Measurements from ENCODE around the gene MT1M.
"Not testable (repeated sequence)": the region's sequence is repeated elsewhere in the genome, so short reads cannot be mapped to it uniquely, and the experiment has no call there.

The MT1M gene

DNA sequence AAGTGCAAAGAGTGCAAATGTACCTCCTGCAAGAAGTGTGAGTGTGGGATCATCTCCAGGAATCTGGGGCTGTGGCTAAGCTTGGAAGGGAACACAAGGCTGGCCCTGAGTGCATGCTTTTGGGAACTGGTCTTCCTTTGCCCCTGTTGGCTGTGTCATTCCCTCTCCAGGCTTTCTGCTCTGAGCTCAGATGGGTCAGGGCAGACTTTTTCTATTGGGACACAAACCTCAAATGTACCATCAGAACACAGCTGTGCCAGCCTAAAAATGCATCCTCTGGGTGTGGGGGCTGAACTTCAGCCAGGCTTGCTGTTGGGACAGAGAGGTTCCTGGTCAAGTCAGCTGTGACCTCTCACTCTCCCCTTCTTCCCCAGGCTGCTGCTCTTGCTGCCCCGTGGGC is 20.1 kb downstream of the MT1M start:
- no peak for DNase-seq

DNA sequence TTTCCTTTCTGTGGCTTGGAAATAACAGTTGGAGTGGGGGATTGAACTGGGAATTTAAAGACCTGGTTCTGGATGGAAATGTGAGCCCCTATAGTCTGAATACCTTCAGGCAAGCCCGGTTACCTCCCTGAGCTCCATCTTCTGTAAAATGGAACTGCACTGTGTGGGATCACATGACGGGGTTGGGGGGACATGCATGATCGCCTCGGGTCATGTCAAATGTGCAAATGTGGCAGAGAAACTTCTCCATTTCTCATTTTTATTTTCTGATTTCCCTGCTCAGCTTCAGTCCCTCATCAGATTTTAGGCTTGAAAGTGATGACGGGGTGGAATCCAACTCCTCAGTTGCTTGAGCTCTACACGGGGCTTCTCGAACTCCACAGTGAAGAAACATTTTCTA is 20.8 kb downstream of the MT1M start:
- no peak for DNase-seq

DNA sequence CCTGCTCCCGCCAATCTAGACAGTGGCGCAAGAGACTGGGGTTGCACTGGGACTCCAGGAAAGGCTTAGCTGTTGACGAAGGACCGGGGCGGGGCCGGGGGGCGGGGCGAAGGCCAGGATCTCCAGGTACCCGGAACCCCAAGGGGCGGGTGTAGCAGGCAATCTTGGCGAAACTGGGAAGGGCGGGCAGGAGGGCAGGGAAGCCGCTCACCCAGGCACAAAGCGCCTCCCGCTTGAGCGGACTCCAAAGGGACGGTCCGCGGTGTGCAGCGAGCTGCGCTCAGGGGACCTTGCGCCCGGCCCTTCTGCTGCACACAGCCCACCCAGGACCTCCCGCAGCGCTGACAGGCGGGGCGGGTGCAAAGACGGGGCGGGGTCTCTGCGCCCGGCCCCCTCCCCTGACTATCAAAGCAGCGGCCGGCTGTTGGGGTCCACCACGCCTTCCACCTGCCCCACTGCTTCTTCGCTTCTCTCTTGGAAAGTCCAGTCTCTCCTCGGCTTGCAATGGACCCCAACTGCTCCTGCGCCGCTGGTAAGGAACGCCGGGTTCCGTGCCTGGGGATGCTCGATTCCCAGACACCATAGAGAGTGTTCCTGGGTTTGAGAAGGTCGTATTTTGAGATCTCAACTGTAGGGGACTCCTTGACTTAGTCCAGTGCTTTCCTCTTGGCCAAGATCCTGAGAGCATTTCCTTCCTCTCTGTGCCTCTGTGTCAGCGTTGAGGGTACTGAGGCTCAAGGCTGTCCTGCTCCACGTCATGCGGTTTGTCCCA is 25.3 kb downstream of the MT1M start, which contains the start of gene MT1F:
TSS of gene MT1F (plus strand) at position 405 of the 772 bp plus-strand sequence. CDS start at position 505, 100 bp downstream.
- DNase-seq, result no peak

DNA sequence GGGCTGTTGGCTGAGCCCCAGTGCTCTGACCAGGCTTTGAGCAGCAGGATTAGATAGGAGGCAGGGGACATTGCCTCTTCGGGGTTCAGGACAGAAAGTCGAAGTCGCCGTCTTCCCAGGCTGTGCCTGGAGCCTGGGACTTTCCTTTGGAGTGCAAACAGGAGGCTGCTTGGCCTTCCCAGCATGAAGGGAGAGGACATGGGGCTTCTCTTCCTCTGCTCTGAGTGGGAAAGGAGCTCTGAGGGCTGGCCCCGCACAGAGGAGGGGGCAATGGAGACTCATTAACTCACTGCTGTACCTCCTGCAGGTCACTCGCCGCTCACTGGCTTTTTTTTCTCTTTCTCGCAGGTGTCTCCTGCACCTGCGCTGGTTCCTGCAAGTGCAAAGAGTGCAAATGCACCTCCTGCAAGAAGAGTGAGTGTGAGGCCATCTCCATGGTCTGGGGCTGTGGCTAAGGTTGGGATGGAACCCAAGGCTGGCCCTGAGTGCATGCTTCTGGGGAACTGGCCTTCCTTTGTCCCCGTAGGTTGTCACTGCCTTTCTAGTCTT is 25.9 kb downstream of the MT1M start:
- no peak for DNase-seq

DNA sequence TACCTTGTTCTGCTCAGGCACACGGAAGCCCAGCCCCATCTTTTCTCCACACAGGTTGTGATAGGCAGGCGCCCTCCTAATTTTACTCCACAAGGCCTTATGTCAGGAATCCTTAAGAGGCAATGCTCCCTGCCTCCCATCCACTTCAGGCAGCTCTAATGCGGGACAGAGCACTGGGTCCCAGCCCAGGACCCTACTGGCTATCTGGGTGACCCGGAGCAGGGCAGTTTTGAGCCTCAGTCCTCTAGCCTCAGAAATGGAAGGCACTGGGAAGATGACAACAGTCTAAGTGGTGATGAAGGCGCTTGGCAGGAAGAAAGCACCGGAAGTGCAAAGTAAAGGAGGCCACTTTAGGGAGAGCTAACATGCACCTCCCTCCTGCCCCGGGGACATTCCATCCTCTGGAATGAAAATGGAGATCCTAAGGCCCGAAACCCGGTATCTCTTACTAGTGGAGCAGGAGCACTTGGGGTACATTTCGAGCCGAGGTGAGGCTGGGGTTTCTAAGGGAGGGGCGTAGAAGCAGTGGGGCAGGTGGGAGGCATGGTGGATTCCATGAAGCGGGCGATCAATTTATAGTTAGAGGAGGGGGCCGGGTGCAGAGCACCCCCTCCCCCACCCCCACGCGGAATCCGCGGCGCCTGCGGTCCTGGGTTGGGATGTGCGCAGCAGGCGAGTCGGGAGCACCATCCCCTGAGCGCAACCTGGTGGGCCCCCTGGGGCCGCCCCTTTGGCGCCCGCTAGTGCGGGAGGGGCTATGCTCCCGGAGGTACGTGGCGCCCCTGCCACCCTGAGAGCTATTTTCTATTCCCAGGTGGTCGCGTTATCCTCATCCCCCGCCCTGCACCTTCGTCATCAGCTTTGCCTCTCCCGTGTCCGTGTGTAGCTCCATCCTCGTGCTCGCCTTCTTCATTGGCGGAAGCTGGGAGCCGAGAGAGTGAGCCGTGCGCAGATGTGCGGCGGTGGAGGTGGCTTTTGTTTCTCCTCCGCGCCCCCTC is 30.2 kb downstream of the MT1M start:
- no peak for DNase-seq

DNA sequence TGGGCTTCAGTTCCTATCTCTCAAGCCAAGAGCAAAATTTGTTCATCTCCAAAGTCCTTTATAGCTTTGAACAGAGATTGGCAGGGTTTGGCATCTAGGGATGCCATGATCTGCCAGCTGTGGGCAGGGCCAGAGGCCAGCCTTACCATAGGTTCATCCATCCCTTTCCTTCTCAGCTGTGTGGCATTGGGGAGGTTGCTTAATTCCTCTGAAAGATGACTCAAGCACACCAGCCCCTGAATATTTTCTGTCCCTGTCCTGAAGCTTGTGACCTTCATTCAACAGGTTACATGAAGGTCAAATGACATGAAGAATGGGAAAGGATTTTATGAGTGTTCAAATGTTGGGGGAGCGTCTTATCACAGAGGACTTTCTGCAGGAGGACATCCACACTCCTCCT is 32.0 kb downstream of the MT1M start:
- DNase-seq, result no peak

DNA sequence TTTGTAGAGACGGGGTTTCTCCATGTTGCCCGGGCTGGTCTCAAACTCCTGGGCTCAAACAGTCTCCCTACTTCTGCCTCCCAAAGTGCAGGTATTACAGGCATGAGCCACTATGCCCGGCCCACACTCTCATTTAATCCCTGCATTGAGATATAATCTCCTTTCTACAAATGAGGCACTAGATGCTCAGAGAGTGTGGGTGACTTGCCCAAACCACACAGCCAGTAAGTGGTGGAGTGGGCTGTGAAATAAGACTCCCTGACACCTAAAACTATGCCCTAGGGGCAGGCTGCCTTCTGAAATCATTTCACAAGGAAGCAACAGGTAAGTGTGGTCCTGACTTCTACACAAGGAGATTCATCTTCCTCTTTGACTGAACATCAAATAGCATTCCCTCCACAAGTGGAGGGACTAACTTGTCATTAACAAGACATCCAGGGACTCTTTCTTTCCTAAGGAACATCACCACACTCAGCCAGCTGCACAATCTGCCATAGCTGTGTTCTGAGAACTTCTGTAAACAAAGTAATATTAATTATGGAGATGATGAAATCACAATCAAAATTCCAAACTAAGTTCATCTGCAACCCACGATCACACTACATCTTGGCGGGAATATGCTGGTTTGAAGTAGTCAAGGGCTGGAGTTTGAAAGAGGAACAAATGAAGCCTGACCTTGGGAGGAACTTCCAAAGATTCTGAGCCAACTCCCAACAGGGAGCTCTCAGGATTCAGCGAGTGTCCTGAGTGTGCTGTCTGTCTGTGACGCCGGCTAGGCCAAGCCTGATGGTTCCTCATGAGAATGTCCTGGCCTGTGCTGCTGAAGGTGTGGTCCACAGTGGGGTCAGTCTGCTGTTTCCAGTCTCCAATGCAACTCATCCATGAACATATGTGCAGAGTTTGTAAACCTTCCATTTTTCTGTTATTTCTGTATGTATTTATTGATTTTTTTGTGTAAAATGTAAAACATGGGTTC is 33.1 kb downstream of the MT1M start:
- not testable (repeated sequence) for DNase-seq

DNA sequence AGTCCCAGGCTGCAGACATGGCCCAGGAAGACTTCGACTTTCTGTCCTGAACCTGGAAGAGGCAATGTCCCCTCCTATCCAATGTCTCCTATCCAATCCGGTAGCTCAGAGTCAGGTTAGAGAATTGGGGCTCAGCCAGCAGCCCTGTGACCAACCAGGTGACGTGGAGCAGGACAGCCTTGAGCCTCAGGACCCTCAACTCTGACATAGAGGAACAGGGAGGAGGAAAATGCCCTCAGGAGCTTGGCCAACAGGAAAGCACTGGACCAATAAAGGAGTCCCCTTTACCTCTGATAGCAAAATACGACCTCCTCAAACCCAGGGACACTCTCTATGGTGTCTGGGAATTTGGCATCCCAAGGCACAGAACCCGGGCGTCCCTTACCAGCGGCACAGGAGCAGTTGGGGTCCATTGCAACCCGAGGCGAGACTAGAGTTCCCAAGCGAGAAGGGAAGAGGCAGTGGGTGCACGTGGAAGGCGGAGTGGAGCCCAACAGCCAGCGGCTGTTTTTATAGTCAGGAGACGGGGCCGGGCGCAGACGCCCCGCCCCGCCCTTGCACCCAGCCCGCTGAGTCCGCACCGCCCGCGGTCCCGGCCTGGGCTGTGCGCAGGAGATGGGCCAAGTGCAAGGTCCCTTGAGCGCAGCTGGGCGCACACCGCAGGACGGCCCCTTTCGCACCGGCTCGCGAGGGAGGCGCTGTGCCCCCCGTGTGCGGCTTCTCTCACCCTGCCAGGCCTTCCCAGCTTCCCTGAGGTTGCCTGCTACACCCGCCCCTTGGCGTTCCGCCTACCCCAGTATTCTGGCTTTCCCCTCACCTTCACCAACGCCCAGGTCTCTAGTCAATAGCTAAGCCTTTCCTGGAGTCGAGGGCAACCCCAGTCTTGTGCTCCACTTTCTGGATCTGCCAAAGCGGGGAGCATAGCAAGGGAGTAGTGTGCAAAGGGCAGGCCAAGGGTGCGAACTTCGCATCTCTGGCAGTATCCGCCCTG is 35.4 kb downstream of the MT1M start, which contains the start of gene MT1G:
TSS of gene MT1G (minus strand) at position 485 of the 991 bp plus-strand sequence. CDS start at position 413, 72 bp downstream.
- DNase-seq, result no peak

DNA sequence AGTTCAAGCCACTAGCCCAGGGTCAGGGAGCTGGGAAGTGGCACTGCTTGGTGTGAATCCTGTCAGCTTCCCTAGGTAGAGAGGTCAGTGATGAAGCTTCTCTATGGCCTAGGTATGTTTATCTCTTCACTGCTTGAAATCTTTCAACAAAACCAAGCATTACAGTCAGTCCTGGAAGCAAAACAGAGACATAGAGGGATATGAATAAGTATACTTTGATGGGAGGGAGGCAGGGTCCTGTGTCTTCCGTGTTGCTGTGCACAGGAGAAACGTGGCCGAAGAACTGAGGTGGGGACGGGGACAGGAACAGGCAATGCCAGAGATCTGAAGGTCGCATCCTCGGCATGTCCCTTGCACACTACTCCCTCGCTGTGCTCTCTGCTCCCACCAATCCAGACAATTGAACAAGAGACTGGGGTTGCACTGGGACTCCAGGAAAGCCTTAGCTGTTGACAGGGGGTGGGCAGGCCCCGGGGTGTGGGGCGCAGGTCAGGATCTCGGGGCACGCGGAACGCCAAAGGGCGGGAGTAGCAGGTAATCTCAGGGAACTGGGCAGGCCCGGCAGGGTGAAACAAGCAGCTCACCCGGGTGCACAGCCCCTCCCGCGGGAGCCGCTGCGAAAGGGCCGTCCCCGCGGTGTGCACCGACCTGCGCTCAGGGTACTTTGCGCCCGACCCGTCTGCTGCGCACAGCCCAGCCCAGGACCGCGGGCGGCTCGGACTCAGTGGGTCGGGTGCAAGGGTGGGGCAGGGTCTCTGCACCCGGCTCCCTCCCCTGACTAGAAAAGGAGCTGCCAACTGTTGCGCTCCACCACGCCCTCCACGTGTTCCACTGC is 36.8 kb downstream of the MT1M start, which contains the start of gene MT1H:
TSS of gene MT1H (plus strand) at position 810 of the 835 bp plus-strand sequence. CDS start 71 bp downstream, outside the sequence.
- DNase-seq, result no peak

DNA sequence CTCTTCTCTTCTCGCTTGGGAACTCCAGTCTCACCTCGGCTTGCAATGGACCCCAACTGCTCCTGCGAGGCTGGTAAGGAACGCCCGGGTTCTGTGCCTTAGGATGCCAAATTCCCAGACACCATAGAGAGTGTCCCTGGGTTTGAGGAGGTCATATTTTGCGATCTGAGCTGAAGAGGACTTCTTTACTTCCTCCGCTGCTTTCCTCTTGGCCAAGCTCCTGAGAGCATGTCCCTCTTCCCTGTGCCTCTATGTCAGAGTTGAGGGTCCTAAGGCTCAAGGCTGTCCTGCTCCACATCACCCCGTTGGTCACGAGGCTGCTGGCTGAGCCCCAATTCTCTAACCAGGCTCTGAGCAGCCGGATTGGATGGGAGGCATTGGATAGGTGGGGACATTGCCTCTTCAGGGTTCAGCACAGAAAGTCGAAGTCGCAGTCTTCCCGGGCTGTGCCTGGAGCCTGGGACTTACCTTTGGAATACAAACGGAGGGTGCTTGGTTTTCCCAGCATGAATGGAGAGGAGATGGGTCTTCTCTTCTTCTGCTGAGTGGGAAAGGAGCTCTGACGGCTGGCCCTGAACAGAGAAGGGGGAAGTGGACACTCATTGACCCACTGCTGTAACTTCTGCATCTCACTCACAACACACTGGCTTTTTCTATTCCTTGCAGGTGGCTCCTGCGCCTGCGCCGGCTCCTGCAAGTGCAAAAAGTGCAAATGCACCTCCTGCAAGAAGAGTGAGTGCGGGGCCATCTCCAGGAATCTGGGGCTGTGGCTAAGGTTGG is 37.6 kb downstream of the MT1M start:
- DNase-seq, result no peak

DNA sequence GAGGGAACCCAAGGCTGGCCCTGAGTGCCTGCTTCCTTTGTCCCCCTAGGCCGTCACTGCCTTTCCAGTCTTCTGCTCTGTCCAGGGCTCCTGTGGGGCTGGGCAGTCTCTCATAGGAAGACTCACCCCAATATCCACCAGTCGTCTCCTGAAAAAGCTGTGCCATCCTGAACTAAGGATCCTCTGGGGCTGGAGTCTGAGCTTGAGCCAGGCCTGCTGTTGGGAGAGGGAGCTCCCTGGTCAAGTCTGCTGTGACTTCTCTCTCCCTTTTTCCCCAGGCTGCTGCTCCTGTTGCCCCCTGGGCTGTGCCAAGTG is 38.1 kb downstream of the MT1M start:
- no peak for DNase-seq

DNA sequence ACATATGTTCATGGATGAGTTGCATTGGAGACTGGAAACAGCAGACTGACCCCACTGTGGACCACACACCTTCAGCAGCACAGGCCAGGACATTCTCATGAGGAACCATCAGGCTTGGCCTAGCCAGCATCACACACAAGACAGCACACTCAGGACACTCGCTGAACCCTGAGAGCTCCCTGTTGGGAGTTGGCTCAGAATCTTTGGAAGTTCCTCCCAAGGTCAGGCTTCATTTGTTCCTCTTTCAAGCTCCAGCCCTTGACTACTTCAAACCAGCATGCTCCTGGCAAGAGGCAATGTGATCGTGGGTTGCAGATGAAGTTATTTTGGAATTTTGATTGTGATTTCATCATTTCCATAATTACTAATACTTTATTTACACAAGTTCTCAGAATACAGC is 39.2 kb downstream of the MT1M start:
- not testable (repeated sequence) for DNase-seq

DNA sequence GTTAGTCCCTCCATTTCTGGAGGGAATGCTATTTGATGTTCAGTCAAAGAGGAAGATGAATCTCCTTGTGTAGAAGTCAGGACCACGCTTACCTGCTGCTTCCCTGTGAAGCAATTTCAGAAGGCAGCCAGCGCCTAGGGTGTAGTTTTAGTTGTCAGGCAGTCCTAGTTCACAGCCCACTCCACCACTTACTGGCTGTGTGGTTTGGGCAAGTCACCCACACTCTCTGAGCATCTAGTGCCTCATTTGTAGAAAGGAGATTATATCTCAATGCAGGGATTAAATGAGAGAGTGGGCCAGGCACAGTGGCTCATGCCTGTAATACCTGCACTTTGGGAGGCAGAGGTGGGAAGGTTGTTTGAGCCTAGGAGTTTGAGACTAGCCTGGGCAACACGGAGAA is 39.7 kb downstream of the MT1M start:
- not testable (repeated sequence) for DNase-seq

DNA sequence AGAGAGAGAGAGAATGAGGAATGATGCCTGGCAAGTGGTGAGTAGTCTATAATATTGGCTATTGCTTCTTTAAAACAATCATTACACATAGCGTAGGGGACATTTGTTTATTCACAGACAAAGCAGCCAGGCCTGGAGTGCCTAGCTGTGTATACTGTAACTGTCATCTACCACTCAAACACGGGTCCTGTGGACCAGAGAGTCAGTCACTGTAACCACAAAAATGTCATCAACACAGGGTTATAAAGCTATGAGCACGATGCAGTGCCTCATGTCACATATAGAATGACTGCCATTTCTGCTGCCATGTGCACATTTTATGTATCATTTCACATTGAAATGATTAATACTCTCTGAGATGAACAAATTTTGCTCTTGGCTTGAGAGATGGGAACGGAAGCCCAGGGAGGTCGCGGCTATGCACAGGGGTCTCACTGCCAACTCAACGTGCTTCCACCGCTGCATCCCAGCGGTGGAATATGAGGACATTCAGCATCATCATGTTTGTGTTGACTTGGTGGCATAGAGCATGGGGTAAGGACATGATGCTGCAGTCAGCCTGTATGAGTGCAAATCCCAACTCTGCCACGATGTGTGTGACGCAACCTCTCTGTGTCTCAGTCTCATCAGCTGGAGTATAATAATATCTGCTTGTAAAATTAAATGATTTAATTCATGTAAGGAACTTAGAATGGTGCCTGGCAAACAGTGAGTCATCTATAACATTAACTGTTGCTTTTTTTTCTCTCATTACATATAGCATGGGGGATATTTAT is 40.5 kb downstream of the MT1M start:
- no peak for DNase-seq

DNA sequence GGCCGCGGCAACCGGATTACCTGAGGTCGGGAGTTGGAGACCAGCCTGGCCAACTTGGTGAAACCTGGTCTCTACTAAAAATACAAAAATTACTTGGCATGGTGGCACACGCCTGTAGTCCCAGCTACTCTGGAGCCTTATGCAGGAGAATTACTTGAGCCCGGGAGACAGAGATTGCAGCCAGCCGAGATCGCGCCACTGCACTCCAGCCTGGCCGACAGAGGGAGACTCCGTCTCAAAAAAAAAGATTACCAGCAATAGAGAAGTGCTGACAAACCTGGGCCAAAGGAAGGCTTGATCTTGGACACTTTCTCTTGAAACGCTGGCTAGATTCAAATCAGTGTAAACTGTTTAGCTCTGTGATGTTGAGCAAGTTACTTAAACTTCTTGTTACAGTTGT is 41.5 kb downstream of the MT1M start:
- no peak for DNase-seq

DNA sequence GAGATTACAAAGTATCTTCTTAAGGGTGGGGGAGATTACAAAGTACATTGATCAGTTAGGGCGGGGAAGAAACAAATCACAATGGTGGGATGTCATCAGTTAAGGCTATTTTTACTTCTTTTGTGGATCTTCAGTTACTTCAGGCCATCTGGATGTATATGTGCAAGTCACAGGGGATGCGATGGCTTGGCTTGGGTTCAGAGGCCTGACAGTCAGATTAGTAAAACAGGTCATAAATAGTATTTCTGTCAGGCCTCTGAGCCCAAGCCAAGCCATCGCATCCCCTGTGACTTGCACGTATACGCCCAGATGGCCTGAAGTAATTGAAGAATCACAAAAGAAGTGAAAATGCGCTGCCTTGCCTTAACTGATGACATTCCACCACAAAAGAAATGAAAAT is 42.1 kb downstream of the MT1M start:
- DNase-seq, result not testable (repeated sequence)

DNA sequence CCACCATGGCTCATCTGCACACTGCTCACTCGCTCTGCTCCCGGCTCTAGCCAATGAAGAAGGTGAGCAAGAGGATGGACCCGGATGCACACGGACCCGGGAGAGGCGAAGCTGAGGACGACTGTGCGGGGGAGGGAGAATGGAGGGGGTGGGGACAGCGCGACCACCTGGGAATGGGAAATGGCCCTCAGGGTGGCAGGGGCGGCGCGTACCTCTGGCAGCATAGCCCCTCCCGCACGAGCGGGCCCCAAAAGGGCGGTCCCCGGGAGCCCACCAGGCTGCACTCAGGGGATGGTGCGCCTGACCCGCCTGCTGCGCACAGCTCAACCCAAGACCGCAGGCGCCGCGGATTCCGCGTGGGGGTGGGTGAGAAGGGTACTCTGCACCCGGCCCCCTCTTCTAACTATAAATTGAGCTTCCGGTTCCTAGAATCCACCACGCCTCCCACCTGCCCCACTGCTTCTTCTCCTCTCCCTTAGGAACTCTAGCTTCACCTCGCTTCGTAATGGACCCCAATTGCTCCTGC is 43.3 kb downstream of the MT1M start:
- no peak for DNase-seq

DNA sequence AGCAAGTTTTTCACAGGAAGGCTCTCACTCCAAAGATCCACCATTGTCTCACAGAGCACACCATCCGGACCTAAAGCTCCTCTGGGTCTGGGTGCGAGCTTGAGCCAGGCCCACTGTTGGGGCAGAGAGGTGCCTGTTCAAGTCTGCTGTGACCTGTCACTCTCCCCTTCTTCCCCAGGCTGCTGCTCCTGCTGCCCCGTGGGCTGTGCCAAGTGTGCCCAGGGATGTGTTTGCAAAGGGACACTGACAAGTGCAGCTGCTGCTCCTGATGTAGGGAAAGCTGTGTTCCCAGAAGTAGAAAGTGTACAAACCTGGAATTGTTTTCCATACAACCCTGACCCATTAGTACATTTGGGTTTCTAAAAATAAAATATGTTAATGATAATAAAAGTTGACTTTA is 45.0 kb downstream of the MT1M start:
- no peak for DNase-seq

Measured in SW 1271 (cell line).